Measurements from ENCODE around the gene SH3TC1.

SH3TC1 gene

GRCh38 chr4:8244001-8244757, 45.1 kb downstream of the SH3TC1 start:
- H3K27me3 ChIP-seq (ENCODE audit: insufficient read depth, low read length, poor library complexity, severe bottlenecking): no peaks in the 10 kb centered on the region
- no peaks in the 10 kb centered on the region for H3K9me3 ChIP-seq (ENCODE audit: insufficient read depth, low read depth, low read length)
- no peak overlapping the region for H3K9ac ChIP-seq (ENCODE audit: low read depth, low read length, poor library complexity, severe bottlenecking)
- peaks cover 12% of the 10 kb centered on the region; the same call in 1 of the 2 replicates for H3K36me3 ChIP-seq (ENCODE audit: insufficient read depth, low read length)
- no peak overlapping the region for H2AFZ ChIP-seq (ENCODE audit: low read length)
- no peak overlapping the region for H3K4me2 ChIP-seq (ENCODE audit: low read depth, low read length, poor library complexity, severe bottlenecking)
- H3F3A ChIP-seq (ENCODE audit: low read depth): no peaks in the 10 kb centered on the region
- no peaks in the 10 kb centered on the region for H3K9me2 ChIP-seq (replicated peaks; ENCODE audit: low read depth, low read length)
- H3K79me2 ChIP-seq (ENCODE audit: insufficient read depth, low read length): no peaks in the 10 kb centered on the region
- TF ChIP-seq CTCF (conservative IDR thresholded peaks at IDR 0.05; ENCODE audit: low read length) (no peak), EZH2phosphoT487 (IDR thresholded peaks at IDR 0.05; ENCODE audit: borderline replicate concordance) (no peak)
- no peaks in the 10 kb centered on the region for H4K20me1 ChIP-seq (ENCODE audit: insufficient read depth, low read length, poor library complexity, severe bottlenecking)
- no peaks in the 10 kb centered on the region for H3K4me1 ChIP-seq (ENCODE audit: insufficient read depth, low read length, poor library complexity, severe bottlenecking)
- no peak overlapping the region for H3K4me3 ChIP-seq (ENCODE audit: low read length, poor library complexity, severe bottlenecking)

- no peaks in the 10 kb centered on the region for H3K4me1 ChIP-seq (ENCODE audit: insufficient read depth, low read length, poor library complexity, severe bottlenecking)
- no peak overlapping the region for H3K4me2 ChIP-seq (ENCODE audit: low read depth, low read length, poor library complexity, severe bottlenecking)
- H3K9me3 ChIP-seq (ENCODE audit: insufficient read depth, low read depth, low read length): no peaks in the 10 kb centered on the region
- H3F3A ChIP-seq (ENCODE audit: low read depth): no peaks in the 10 kb centered on the region
- H3K9ac ChIP-seq (ENCODE audit: low read depth, low read length, poor library complexity, severe bottlenecking): no peak overlapping the region
- TF ChIP-seq CTCF (conservative IDR thresholded peaks at IDR 0.05; ENCODE audit: low read length): no peak
- no peak for TF ChIP-seq EZH2phosphoT487 (IDR thresholded peaks at IDR 0.05; ENCODE audit: borderline replicate concordance)
- H3K36me3 ChIP-seq (ENCODE audit: insufficient read depth, low read length): peaks cover 7% of the 10 kb centered on the region; the same call in 1 of the 2 replicates
- H3K27me3 ChIP-seq (ENCODE audit: insufficient read depth, low read length, poor library complexity, severe bottlenecking): no peaks in the 10 kb centered on the region
- H3K9me2 ChIP-seq (replicated peaks; ENCODE audit: low read depth, low read length): no peaks in the 10 kb centered on the region
- no peak overlapping the region for H2AFZ ChIP-seq (ENCODE audit: low read length)
- no peaks in the 10 kb centered on the region for H4K20me1 ChIP-seq (ENCODE audit: insufficient read depth, low read length, poor library complexity, severe bottlenecking)
- H3K4me3 ChIP-seq (ENCODE audit: low read length, poor library complexity, severe bottlenecking): no peak overlapping the region
- H3K79me2 ChIP-seq (ENCODE audit: insufficient read depth, low read length): no peaks in the 10 kb centered on the region
Measured at GRCh38 chr4:8244931-8245460, 45.9 kb downstream of the SH3TC1 start.

- no peak overlapping the region for H3K4me3 ChIP-seq (ENCODE audit: low read length, poor library complexity, severe bottlenecking)
- no peaks in the 10 kb centered on the region for H3K79me2 ChIP-seq (ENCODE audit: insufficient read depth, low read length)
- no peaks in the 10 kb centered on the region for H4K20me1 ChIP-seq (ENCODE audit: insufficient read depth, low read length, poor library complexity, severe bottlenecking)
- no peak overlapping the region for H3K9ac ChIP-seq (ENCODE audit: low read depth, low read length, poor library complexity, severe bottlenecking)
- no peaks in the 10 kb centered on the region for H3K4me1 ChIP-seq (ENCODE audit: insufficient read depth, low read length, poor library complexity, severe bottlenecking)
- no peak overlapping the region for H2AFZ ChIP-seq (ENCODE audit: low read length)
- H3K9me3 ChIP-seq (ENCODE audit: insufficient read depth, low read depth, low read length): no peaks in the 10 kb centered on the region
- H3K9me2 ChIP-seq (replicated peaks; ENCODE audit: low read depth, low read length): no peaks in the 10 kb centered on the region
- H3K36me3 ChIP-seq (ENCODE audit: insufficient read depth, low read length): peaks cover 6% of the 10 kb centered on the region; the same call in 1 of the 2 replicates
- TF ChIP-seq EZH2phosphoT487 (IDR thresholded peaks at IDR 0.05; ENCODE audit: borderline replicate concordance) (no peak), CTCF (conservative IDR thresholded peaks at IDR 0.05; ENCODE audit: low read length) (no peak)
- H3K27me3 ChIP-seq (ENCODE audit: insufficient read depth, low read length, poor library complexity, severe bottlenecking): no peaks in the 10 kb centered on the region
- no peak overlapping the region for H3K4me2 ChIP-seq (ENCODE audit: low read depth, low read length, poor library complexity, severe bottlenecking)
- no peaks in the 10 kb centered on the region for H3F3A ChIP-seq (ENCODE audit: low read depth)
Measured at GRCh38 chr4:8245884-8246833, 47.1 kb downstream of the SH3TC1 start.
